Thoracic aorta (tissue), 2 donors: ENCODE results near the gene HIGD2A. TPM values are rescaled to one million over a fixed set of nuclear protein-coding genes. Genes with fewer than 3 reads are reported as not detected.

Source experiments
- ATAC-seq: fragments of 150-250 bp; one replicate; pipeline ENCODE4 v1.8.0; 2017; ENCODE audit warnings: low read depth; ENCODE audit not compliant: insufficient number of reproducible peaks, low FRiP score
- DNase-seq: peaks from one replicate; pipeline ENCODE4 v3.0.0-alpha.2; 2020; ENCODE audit warnings: low spot score
- H3K27ac ChIP-seq, 2 donors: fragments of 200-600 bp; sonication (generic); 1 replicate in 1 of 2; 2 replicates in 1 of 2; pipeline ENCODE4 v1.5.1; 2016; ENCODE audit warnings: mild to moderate bottlenecking in 2 of 2, moderate library complexity in 2 of 2
- H3K27me3 ChIP-seq: fragments of 200-600 bp; sonication (generic); replicated peaks from 2 replicates; pipeline ENCODE4 v1.6.0; 2016; ENCODE audit warnings: mild to moderate bottlenecking; ENCODE audit not compliant: insufficient read depth
- H3K36me3 ChIP-seq: fragments of 200-600 bp; sonication (generic); one replicate; pipeline ENCODE4 v1.5.1; 2016
- H3K4me1 ChIP-seq, 2 donors: fragments of 200-600 bp; sonication (generic); 1 replicate in 1 of 2; 2 replicates in 1 of 2; pipeline versions ENCODE4 v1.5.1 to v1.6.0; 2016; ENCODE audit warnings: low read depth in 2 of 2, mild to moderate bottlenecking in 1 of 2; ENCODE audit not compliant: control insufficient read depth in 1 of 2
- H3K4me3 ChIP-seq: fragments of 200-600 bp; sonication (generic); 2 replicates; pipeline ENCODE4 v1.5.1; 2016; ENCODE audit warnings: mild to moderate bottlenecking
- H3K9me3 ChIP-seq: fragments of 200-600 bp; sonication (generic); 2 replicates; pipeline ENCODE4 v1.5.1; 2016
- CTCF ChIP-seq: fragments of 200-600 bp; sonication (generic); IDR thresholded peaks from one replicate; pipeline ENCODE4 v1.5.1; 2019; ENCODE audit warnings: antibody characterized with exemption
- total RNA-seq, 2 donors: library from RNA; depleted of rRNA; stranded (reverse); fragments of >200 nt; gene quantifications; one replicate each; pipeline versions ENCODE4 v1.1.0 to v1.2.3, GENCODE V29; 2016

Gene HIGD2A
- total RNA-seq, 2 donors from 2014 or later = 45.2 to 57.5 TPM

GRCh38 chr5:176410486-176411180 lies 22.1 kb downstream of the HIGD2A start:
- Histone ChIP-seq H3K4me3 (no peak overlapping the region), H3K9me3 (no peaks in the 10 kb centered on the region), H3K4me1 (peaks cover 24 to 40% of the 10 kb centered on the region in 2 donors), H3K27ac (no peak overlapping the region), H3K36me3 (peaks cover 18% of the 10 kb centered on the region), H3K27me3 (no peaks in the 10 kb centered on the region)
- ATAC-seq = no peak
- no peak for DNase-seq
- no peak for TF ChIP-seq CTCF

GRCh38 chr5:176412517-176413254 lies 24.1 kb downstream of the HIGD2A start:
- H3K4me1 ChIP-seq = peaks cover 28 to 49% of the 10 kb centered on the region in 2 donors
- no peak for TF ChIP-seq CTCF
- H3K27me3 ChIP-seq = no peaks in the 10 kb centered on the region
- ATAC-seq (no peak), DNase-seq (no peak)
- no peak overlapping the region for H3K4me3 ChIP-seq
- H3K36me3 ChIP-seq = peaks cover 10% of the 10 kb centered on the region
- no peaks in the 10 kb centered on the region for H3K9me3 ChIP-seq
- H3K27ac ChIP-seq = peak overlapping the region in 1 of 2 donors; percentile 2

GRCh38 chr5:176413255-176413565 lies 24.7 kb downstream of the HIGD2A start:
- Histone ChIP-seq H3K9me3 (no peaks in the 10 kb centered on the region), H3K4me1 (peaks cover 28 to 49% of the 10 kb centered on the region in 2 donors), H3K36me3 (peaks cover 5% of the 10 kb centered on the region), H3K27ac (peak overlapping the region; percentile 44 to 94), H3K27me3 (no peaks in the 10 kb centered on the region), H3K4me3 (no peak overlapping the region)
- DNase-seq (no peak), ATAC-seq (no peak)
- no peak for TF ChIP-seq CTCF

- H3K36me3 ChIP-seq = peaks cover 5% of the 10 kb centered on the region
- peak overlapping the region; percentile 44 to 94 for H3K27ac ChIP-seq
- no peaks in the 10 kb centered on the region for H3K27me3 ChIP-seq
- H3K9me3 ChIP-seq = no peaks in the 10 kb centered on the region
- H3K4me3 ChIP-seq = no peak overlapping the region
- DNase-seq = no peak
- ATAC-seq = no peak
- no peak for TF ChIP-seq CTCF
- peaks cover 28 to 49% of the 10 kb centered on the region in 2 donors for H3K4me1 ChIP-seq
Observed at GRCh38 chr5:176413709-176414191, 25.2 kb downstream of the HIGD2A start.

- no peaks in the 10 kb centered on the region for H3K9me3 ChIP-seq
- ATAC-seq (no peak), DNase-seq (no peak)
- no peak for TF ChIP-seq CTCF
- peak overlapping the region in 1 of 2 donors; percentile 94 for H3K27ac ChIP-seq
- H3K27me3 ChIP-seq = no peaks in the 10 kb centered on the region
- H3K4me1 ChIP-seq = peaks cover 28 to 49% of the 10 kb centered on the region in 2 donors
- H3K36me3 ChIP-seq = peaks cover 2% of the 10 kb centered on the region
- peak overlapping the region; percentile 98 for H3K4me3 ChIP-seq
Observed at GRCh38 chr5:176414704-176415103, 26.2 kb downstream of the HIGD2A start.
